Stimulated activated CD4-positive, alpha-beta T cell treated with anti-CD3 and anti-CD28 coated beads, Interleukin-1b, Interleukin-23, amount 100 ng/mL, for 1 hour (primary cell): ENCODE measurements around the gene KATNIP.

Experiments used
- DNase-seq, 2 donors: peaks; one replicate each; pipeline ENCODE4 v3.0.0-alpha.2; 2020; ENCODE audit warnings: low read depth in 2 of 2

Gene KATNIP

GRCh38 chr16:27582883-27583282, 32.9 kb downstream of the KATNIP start:
- no peak for DNase-seq

GRCh38 chr16:27583634-27584033, 33.7 kb downstream of the KATNIP start:
- DNase-seq, result no peak

- DNase-seq, result no peak
Observed at GRCh38 chr16:27585200-27585599, 35.3 kb downstream of the KATNIP start.

- no peak for DNase-seq
Observed at GRCh38 chr16:27586711-27587110, 36.8 kb downstream of the KATNIP start.

GRCh38 chr16:27588057-27588456, 38.1 kb downstream of the KATNIP start:
- no peak for DNase-seq

- DNase-seq, result no peak
Observed at GRCh38 chr16:27591837-27592236, 41.9 kb downstream of the KATNIP start.

GRCh38 chr16:27595475-27595874, 45.5 kb downstream of the KATNIP start:
- no peak for DNase-seq

- no peak for DNase-seq
Observed at GRCh38 chr16:27595993-27596392, 46.0 kb downstream of the KATNIP start.

GRCh38 chr16:27596411-27596810, 46.5 kb downstream of the KATNIP start:
- DNase-seq, result no peak

- DNase-seq, result no peak
Observed at GRCh38 chr16:27597361-27597760, 47.4 kb downstream of the KATNIP start.

GRCh38 chr16:27598220-27598619, 48.3 kb downstream of the KATNIP start:
- no peak for DNase-seq

GRCh38 chr16:27598931-27599565, 49.1 kb downstream of the KATNIP start:
- DNase-seq, result no peak

GRCh38 chr16:27599606-27600005, 49.7 kb downstream of the KATNIP start:
- DNase-seq, result no peak
